ENCODE data around the gene LRG1. TPM values are rescaled to one million over a fixed set of nuclear protein-coding genes. Genes with fewer than 3 reads are reported as not detected.

The LRG1 gene
- total and polyA plus RNA-seq, 10 donors, result 1.7 to 54.0 (median 12.3) TPM

- peaks cover 0 to 34% (median 0%) of the 10 kb centered on the region in 7 donors for H3K27me3 ChIP-seq (replicated peaks in 1 of 7)
- intact Hi-C loops (cut with DNase I; ENCODE audit: low total_unique reads), result loop anchor here (10.0 kb wide), 1 partner anchor 259 kb away; no protein-coding TSS in a partner anchor
- 64 to 80% (median 71%) methylated on average over 31 to 53 of the region's 53 CpGs for WGBS, 5 donors
- no peaks in the 10 kb centered on the region for H3K36me3 ChIP-seq
- H3K27ac ChIP-seq, result no peak overlapping the region
- peak; percentile 88 for DNase-seq
- peaks cover 0 to 14% (median 2%) of the 10 kb centered on the region in 6 donors for H3K4me1 ChIP-seq
- no peaks in the 10 kb centered on the region for H3K9me3 ChIP-seq
- H3K4me3 ChIP-seq, result no peak overlapping the region
- peak in 10 of 11 experiments; percentile 22 to 77 (median 52) for TF ChIP-seq CTCF (IDR thresholded peaks at IDR 0.05 in 8 of 11, conservative IDR thresholded peaks at IDR 0.05 in 3 of 11)
- no peak for TF ChIP-seq POLR2A (IDR thresholded peaks at IDR 0.05)
- TF ChIP-seq POLR2AphosphoS5 (IDR thresholded peaks at IDR 0.05), result peak in 2 of 3 donors; percentile 17 to 35
These were observed 16.3 kb downstream of the LRG1 start for GRCh38 chr19:4523306-4524110.

GRCh38 chr19:4522291-4523002 lies 17.4 kb downstream of the LRG1 start:
- no peak for TF ChIP-seq POLR2AphosphoS5 (IDR thresholded peaks at IDR 0.05)
- TF ChIP-seq POLR2A (IDR thresholded peaks at IDR 0.05), result no peak
- TF ChIP-seq CTCF (IDR thresholded peaks at IDR 0.05 in 8 of 11, conservative IDR thresholded peaks at IDR 0.05 in 3 of 11), result no peak
- Histone ChIP-seq H3K27me3 (replicated peaks in 1 of 7) (peaks cover 0 to 45% (median 0%) of the 10 kb centered on the region in 7 donors), H3K27ac (no peak overlapping the region), H3K9me3 (no peaks in the 10 kb centered on the region), H3K4me1 (peaks cover 0 to 14% (median 2%) of the 10 kb centered on the region in 6 donors), H3K36me3 (no peaks in the 10 kb centered on the region), H3K4me3 (no peak overlapping the region)
- no peak for DNase-seq
- WGBS, 5 donors, result 88 to 94% (median 89%) methylated on average over 12 to 15 of the region's 15 CpGs
- intact Hi-C loops (cut with DNase I; ENCODE audit: low total_unique reads), result loop anchor here (10.0 kb wide), 1 partner anchor 258 kb away; no protein-coding TSS in a partner anchor

- Histone ChIP-seq H3K4me1 (peaks cover 0 to 14% (median 2%) of the 10 kb centered on the region in 6 donors), H3K9me3 (no peaks in the 10 kb centered on the region), H3K27me3 (replicated peaks in 1 of 7) (peaks cover 0 to 51% (median 0%) of the 10 kb centered on the region in 7 donors), H3K27ac (no peak overlapping the region), H3K36me3 (no peaks in the 10 kb centered on the region), H3K4me3 (no peak overlapping the region)
- TF ChIP-seq POLR2A (IDR thresholded peaks at IDR 0.05) (no peak), CTCF (IDR thresholded peaks at IDR 0.05 in 8 of 11, conservative IDR thresholded peaks at IDR 0.05 in 3 of 11) (no peak), POLR2AphosphoS5 (IDR thresholded peaks at IDR 0.05) (no peak)
- no peak for DNase-seq
- intact Hi-C loops (cut with DNase I; ENCODE audit: low total_unique reads), result loop anchor here (10.0 kb wide), 1 partner anchor 257 kb away; no protein-coding TSS in a partner anchor
- WGBS, 5 donors, result 68 to 92% (median 83%) methylated on average over 5 of the region's 5 CpGs
These were observed 18.0 kb downstream of the LRG1 start for GRCh38 chr19:4521888-4522242.

All from spleen (tissue), 11 donors.